Mesangial cell (primary cell): ENCODE measurements around the gene ICE2. TPM values are rescaled to one million over a fixed set of nuclear protein-coding genes. Genes with fewer than 3 reads are reported as not detected.

ENCODE experiments used
- total RNA-seq: library from RNA; depleted of rRNA; stranded (reverse); fragments of >200 nt; gene quantifications from 2 replicates; pipeline ENCODE4 v1.2.3, GENCODE V29; 2015

The ICE2 gene, protein sequence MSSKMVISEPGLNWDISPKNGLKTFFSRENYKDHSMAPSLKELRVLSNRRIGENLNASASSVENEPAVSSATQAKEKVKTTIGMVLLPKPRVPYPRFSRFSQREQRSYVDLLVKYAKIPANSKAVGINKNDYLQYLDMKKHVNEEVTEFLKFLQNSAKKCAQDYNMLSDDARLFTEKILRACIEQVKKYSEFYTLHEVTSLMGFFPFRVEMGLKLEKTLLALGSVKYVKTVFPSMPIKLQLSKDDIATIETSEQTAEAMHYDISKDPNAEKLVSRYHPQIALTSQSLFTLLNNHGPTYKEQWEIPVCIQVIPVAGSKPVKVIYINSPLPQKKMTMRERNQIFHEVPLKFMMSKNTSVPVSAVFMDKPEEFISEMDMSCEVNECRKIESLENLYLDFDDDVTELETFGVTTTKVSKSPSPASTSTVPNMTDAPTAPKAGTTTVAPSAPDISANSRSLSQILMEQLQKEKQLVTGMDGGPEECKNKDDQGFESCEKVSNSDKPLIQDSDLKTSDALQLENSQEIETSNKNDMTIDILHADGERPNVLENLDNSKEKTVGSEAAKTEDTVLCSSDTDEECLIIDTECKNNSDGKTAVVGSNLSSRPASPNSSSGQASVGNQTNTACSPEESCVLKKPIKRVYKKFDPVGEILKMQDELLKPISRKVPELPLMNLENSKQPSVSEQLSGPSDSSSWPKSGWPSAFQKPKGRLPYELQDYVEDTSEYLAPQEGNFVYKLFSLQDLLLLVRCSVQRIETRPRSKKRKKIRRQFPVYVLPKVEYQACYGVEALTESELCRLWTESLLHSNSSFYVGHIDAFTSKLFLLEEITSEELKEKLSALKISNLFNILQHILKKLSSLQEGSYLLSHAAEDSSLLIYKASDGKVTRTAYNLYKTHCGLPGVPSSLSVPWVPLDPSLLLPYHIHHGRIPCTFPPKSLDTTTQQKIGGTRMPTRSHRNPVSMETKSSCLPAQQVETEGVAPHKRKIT
- total RNA-seq, result 15.3 and 22.3 TPM in 2 replicates

GRCh38 chr15:60478566-60479360 lies at the start of gene ICE2:
Gene ICE2, minus strand, starts transcription at chr15:60479142. Its CDS starts 1,165 bp downstream, at chr15:60477977.

DNA sequence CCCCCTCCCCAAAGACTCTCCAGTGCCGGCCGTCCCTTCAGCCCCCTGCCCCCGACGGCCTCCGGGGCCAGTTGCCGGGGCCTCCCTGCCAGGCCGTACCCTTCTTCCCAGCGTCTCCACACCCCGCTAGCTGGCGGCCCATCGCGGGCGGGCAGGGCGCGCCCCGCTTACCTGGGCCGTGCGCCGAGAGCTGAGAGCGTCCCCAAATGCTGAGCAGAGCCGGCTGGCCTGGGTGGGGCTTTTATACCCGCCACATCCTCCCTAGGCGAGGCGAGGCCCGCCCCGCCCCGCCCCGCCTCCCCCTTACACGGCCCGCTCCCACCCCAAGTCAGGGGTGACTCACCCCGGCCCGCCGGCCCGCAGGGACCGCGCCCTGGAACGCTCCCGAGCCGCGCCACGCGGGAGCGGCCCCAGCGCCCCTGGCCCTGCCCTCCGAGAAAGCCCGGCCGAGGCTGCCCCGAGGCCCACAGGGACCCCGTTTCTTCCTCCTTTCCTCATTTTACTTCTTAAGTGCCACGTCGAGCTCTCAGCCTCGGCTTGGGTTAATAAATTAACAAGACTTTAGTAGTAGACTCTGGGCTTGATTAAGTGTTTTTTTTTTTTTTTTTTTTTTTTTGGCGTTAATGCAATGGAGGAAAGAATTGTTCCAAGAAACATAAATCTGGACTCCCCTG lies 81.0 kb downstream of the ICE2 start, which contains the start of gene ANXA2:
Gene ANXA2 (minus strand): TSS at position 215 of the 674 bp plus-strand sequence. CDS start 11,911 bp downstream, outside the sequence.

Other genes with a start within 250 kb of the ICE2 start
- gene ANXA2, start 81.2 kb downstream of the ICE2 start, total RNA-seq, result 2,448 and 3,105 TPM in 2 replicates